A549 (cell line): ENCODE data around the gene EFHD1. TPM values are rescaled to one million over a fixed set of nuclear protein-coding genes. Genes with fewer than 3 reads are reported as not detected.

Experiments
- ATAC-seq, 2 experiments: fragments of 200-7000 bp in 1 of 2; fragments of >200 bp in 1 of 2; cut with Nextera tagmentation in 1 of 2; cut with Tn5 transposase in 1 of 2; 3 replicates each; pipeline versions ENCODE4 v1.8.0 to v1.9.1; 2018 to 2020; ENCODE audit warnings: mild to moderate bottlenecking in 1 of 2, moderate library complexity in 1 of 2
- CTCF ChIA-PET: fragments of 300-600 bp; sonication (Branson Sonifier 250); formaldehyde crosslinking; extraction: SDS; loops from one replicate; lab custom pipeline; 2021; ENCODE audit warnings: antibody characterized with exemption, inconsistent platforms; lab: Yijun Ruan, JAX
- POLR2A ChIA-PET: fragments of 350-600 bp; formaldehyde crosslinking; extraction: SDS; loops from one replicate; lab custom pipeline; 2021; ENCODE audit warnings: antibody characterized with exemption, inconsistent platforms; lab: Yijun Ruan, JAX
- DNase-seq, 2 experiments: peaks; one replicate each; pipeline versions ENCODE4 v3.0.0 to v3.0.0-alpha.2; 2011 to 2016; ENCODE audit warnings: low read depth in 1 of 2, low spot score in 1 of 2
- FAIRE-seq: peaks from 2 replicates; lab custom pipeline; 2011; peaks lifted over from hg19 to GRCh38; lab: Jason Lieb, UNC
- H3K27ac ChIP-seq, 2 experiments: fragments of >200 bp; sonication (Bioruptor Twin); formaldehyde crosslinking; 3 replicates each; pipeline ENCODE4 v1.5.1; 2016 to 2017
- H3K4me1 ChIP-seq: fragments of >200 bp; sonication (Bioruptor Twin); formaldehyde crosslinking; 3 replicates; pipeline ENCODE4 v1.6.1; 2016
- H3K4me2 ChIP-seq: fragments of >200 bp; sonication (Bioruptor Twin); formaldehyde crosslinking; 3 replicates; pipeline ENCODE4 v1.6.1; 2016
- H3K4me3 ChIP-seq: fragments of >200 bp; sonication (Bioruptor Twin); formaldehyde crosslinking; 3 replicates; pipeline ENCODE4 v1.5.1; 2016
- H3K9me3 ChIP-seq: fragments of >200 bp; sonication (Bioruptor Twin); formaldehyde crosslinking; 3 replicates; pipeline ENCODE4 v1.6.1; 2016
- CHD4 ChIP-seq: fragments of 200-600 bp; sonication (generic); IDR thresholded peaks from 2 replicates; pipeline ENCODE4 v1.6.1; 2016; ENCODE audit warnings: antibody characterized with exemption, mild to moderate bottlenecking, borderline replicate concordance
- CTCF ChIP-seq: fragments of >200 bp; sonication (Bioruptor Twin); formaldehyde crosslinking; IDR thresholded peaks from 3 replicates; pipeline ENCODE4 v1.5.1; 2016
- EHF ChIP-seq: fragments of 250-450 bp; sonication (Bioruptor Pico); IDR thresholded peaks from 2 replicates; pipeline ENCODE4 v1.5.0; 2020; ENCODE audit warnings: mild to moderate bottlenecking
- EHMT2 ChIP-seq: fragments of 200-600 bp; sonication (generic); IDR thresholded peaks from 2 replicates; pipeline ENCODE4 v1.6.1; 2016; ENCODE audit warnings: antibody characterized with exemption, low read depth, mild to moderate bottlenecking, moderate library complexity
- ELK1 ChIP-seq: fragments of 150-350 bp; IDR thresholded peaks from 2 replicates; pipeline ENCODE4 v1.6.1; 2014; ENCODE audit warnings: low read depth, mild to moderate bottlenecking, low read length
- FOSL2 ChIP-seq, 2 experiments: fragments of 450-650 bp in 1 of 2; fragments of >200 bp in 1 of 2; sonication (Bioruptor Twin) in 1 of 2; formaldehyde crosslinking; IDR thresholded peaks; 2 replicates each; pipeline versions ENCODE4 v1.5.0 to v1.6.1; 2016 to 2020; ENCODE audit warnings: mild to moderate bottlenecking in 1 of 2, moderate library complexity in 1 of 2
- FOXS1 ChIP-seq: fragments of 250-450 bp; sonication (Bioruptor Pico); IDR thresholded peaks from 2 replicates; pipeline ENCODE4 v1.5.0; 2020; ENCODE audit warnings: mild to moderate bottlenecking, moderate library complexity
- GATA3 ChIP-seq: IDR thresholded peaks from 2 replicates; pipeline ENCODE4 v1.6.1; 2012; ENCODE audit warnings: borderline replicate concordance
- HDAC2 ChIP-seq: fragments of 200-600 bp; sonication (generic); IDR thresholded peaks from 2 replicates; pipeline ENCODE4 v1.6.1; 2016
- HEYL ChIP-seq: fragments of 250-450 bp; sonication (Bioruptor Pico); IDR thresholded peaks from 2 replicates; pipeline ENCODE4 v1.8.0; 2021; ENCODE audit warnings: mild to moderate bottlenecking, moderate library complexity
- HOXA7 ChIP-seq: fragments of 250-450 bp; sonication (Bioruptor Pico); IDR thresholded peaks from 2 replicates; pipeline ENCODE4 v1.5.0; 2020; ENCODE audit warnings: mild to moderate bottlenecking, moderate library complexity
- JUN ChIP-seq, 2 experiments: fragments of >200 bp; sonication (Bioruptor Twin); formaldehyde crosslinking; IDR thresholded peaks; 2 replicates in 1 of 2; 3 replicates in 1 of 2; pipeline ENCODE4 v1.6.1; 2016 to 2017
- MAFK ChIP-seq: fragments of 450-650 bp; IDR thresholded peaks from 2 replicates; pipeline ENCODE4 v1.6.1; 2014; ENCODE audit not compliant: partially characterized antibody
- MAZ ChIP-seq: fragments of 150-350 bp; IDR thresholded peaks from 2 replicates; pipeline ENCODE4 v1.6.1; 2014; ENCODE audit warnings: antibody characterized with exemption, low read depth, low read length, borderline replicate concordance
- NFE2L2 ChIP-seq: fragments of 150-350 bp; conservative IDR thresholded peaks from 2 replicates; pipeline ENCODE4 v1.6.1; 2014; ENCODE audit warnings: low read length
- PHF8 ChIP-seq: fragments of 200-600 bp; sonication (generic); IDR thresholded peaks from 2 replicates; pipeline ENCODE4 v1.6.1; 2016; ENCODE audit warnings: low read depth, mild to moderate bottlenecking, antibody characterized with exemption, moderate library complexity, borderline replicate concordance
- POLR2AphosphoS2 ChIP-seq: conservative IDR thresholded peaks from 2 replicates; pipeline ENCODE4 v1.6.1; 2012; ENCODE audit warnings: low read length, improper control_type of control experiment, inconsistent platforms
- RCOR1 ChIP-seq: fragments of 150-350 bp; IDR thresholded peaks from 2 replicates; pipeline ENCODE4 v1.6.1; 2014; ENCODE audit warnings: antibody characterized with exemption, low read length, low read depth
- RFX5 ChIP-seq: fragments of 450-650 bp; IDR thresholded peaks from 2 replicates; pipeline ENCODE4 v1.7.1; 2014; ENCODE audit warnings: antibody characterized with exemption, mild to moderate bottlenecking, moderate library complexity
- TFCP2L1 ChIP-seq: fragments of 250-450 bp; sonication (Bioruptor Pico); IDR thresholded peaks from 2 replicates; pipeline ENCODE4 v1.5.0; 2021; ENCODE audit warnings: mild to moderate bottlenecking
- ZFP36 ChIP-seq: fragments of 450-650 bp; IDR thresholded peaks from 2 replicates; pipeline ENCODE4 v1.6.1; 2014; ENCODE audit warnings: borderline replicate concordance; ENCODE audit not compliant: partially characterized antibody
- ZNF302 ChIP-seq: fragments of 250-450 bp; sonication (Bioruptor Pico); IDR thresholded peaks from 2 replicates; pipeline ENCODE4 v1.9.0; 2021; ENCODE audit warnings: inconsistent platforms, mild to moderate bottlenecking, moderate library complexity
- WGBS: methylation state at CpG from one replicate; pipeline ENCODE4 v1.1.6; 2017; ENCODE audit errors: missing lambda C conversion rate; 5-methylcytosine and 5-hydroxymethylcytosine counted together
- polyA plus RNA-seq, 4 experiments: library from polyadenylated mRNA; depleted of rRNA in 3 of 4; stranded (reverse); fragments of >200 nt; fragmentation: RNase III in 1 of 4; extraction: RNeasy Plus Mini Kit Qiagen cat#74134 plus additional on column Dnase treatment in 1 of 4; gene quantifications; 2 replicates in 3 of 4; 3 replicates in 1 of 4; pipeline ENCODE4 v1.2.3, GENCODE V29; 2011 to 2017
- TF ChIP-seq, protein P1 (sequence below): fragments of >200 bp; sonication (Bioruptor Twin); formaldehyde crosslinking; IDR thresholded peaks from 2 replicates; pipeline ENCODE4 v1.6.1; 2016
- TF ChIP-seq, protein P2 (sequence below): fragments of 250-450 bp; sonication (Bioruptor Pico); IDR thresholded peaks from 2 replicates; pipeline ENCODE4 v1.5.0; 2020; ENCODE audit warnings: low read depth, mild to moderate bottlenecking, moderate library complexity
- TF ChIP-seq, protein P3 (sequence below): IDR thresholded peaks from 2 replicates; pipeline ENCODE4 v1.6.1; 2012; ENCODE audit warnings: low read depth, borderline replicate concordance

Gene EFHD1
- polyA plus RNA-seq, 2 of the 4 experiments (the other 2 are of a cell fraction) = 1.5 to 2.3 TPM

DNA sequence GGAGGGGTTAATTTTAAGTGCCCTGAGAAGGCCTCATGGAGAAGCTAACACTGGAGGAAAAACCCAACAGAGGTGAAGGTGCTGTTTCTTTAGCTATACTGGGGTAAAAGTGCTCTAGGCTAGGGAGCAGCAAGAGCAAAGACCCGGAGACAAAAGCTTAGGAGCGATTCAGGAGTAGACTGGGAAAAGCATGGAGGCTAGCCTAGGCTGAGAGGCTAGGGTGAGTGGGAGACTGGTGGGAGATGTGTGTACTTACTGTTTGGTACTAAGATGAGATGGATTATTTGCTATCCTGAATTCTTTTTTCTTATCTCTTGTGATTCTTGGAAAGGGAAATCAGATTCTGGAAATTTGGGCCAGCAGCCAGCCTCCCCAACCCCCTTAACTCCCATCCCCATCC is 65.7 kb downstream of the EFHD1 start:
- FAIRE-seq (no peak), DNase-seq (no peak), ATAC-seq (no peak)
- ChIA-PET POLR2A (no interaction called here), CTCF (interaction anchor here (0.6 to 1.4 kb wide), 2 partner anchors 15 to 19 kb away, joined by 3 to 4 read pairs; no protein-coding TSS in a partner anchor)
- H3K27ac ChIP-seq = no peak overlapping the region
- no peaks in the 10 kb centered on the region for H3K9me3 ChIP-seq
- WGBS = 88% methylated on average over 2 of the region's 2 CpGs
- peak overlapping the region; percentile 85; the same call in 2 of the 3 replicates for H3K4me3 ChIP-seq
- peak overlapping the region; percentile 77 for H3K4me2 ChIP-seq
- peaks cover 29% of the 10 kb centered on the region for H3K4me1 ChIP-seq
- no peak for TF ChIP-seq JUN (IDR thresholded peaks at IDR 0.05)
- TF ChIP-seq HOXA7 (CRISPR knock-in tag) = no peak
- no peak for TF ChIP-seq ZNF302 (CRISPR knock-in tag)
- TF ChIP-seq HDAC2 = no peak
- TF ChIP-seq TFCP2L1 (CRISPR knock-in tag) = no peak
- no peak for TF ChIP-seq RCOR1
- no peak for TF ChIP-seq RFX5
- TF ChIP-seq, protein P1, sequence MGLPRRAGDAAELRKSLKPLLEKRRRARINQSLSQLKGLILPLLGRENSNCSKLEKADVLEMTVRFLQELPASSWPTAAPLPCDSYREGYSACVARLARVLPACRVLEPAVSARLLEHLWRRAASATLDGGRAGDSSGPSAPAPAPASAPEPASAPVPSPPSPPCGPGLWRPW = no peak
- no peak for TF ChIP-seq ZFP36
- TF ChIP-seq MAZ = no peak

- CTCF ChIA-PET = no interaction called here
- Histone ChIP-seq H3K4me3 (no peak overlapping the region; the same call in 2 of the 3 replicates), H3K9me3 (no peaks in the 10 kb centered on the region), H3K4me1 (peaks cover 29% of the 10 kb centered on the region), H3K4me2 (peak overlapping the region; percentile 77), H3K27ac (no peak overlapping the region)
- DNase-seq (no peak), FAIRE-seq (no peak), ATAC-seq (no peak)
- TF ChIP-seq EHMT2 (no peak), FOXS1 (CRISPR knock-in tag) (no peak), HEYL (CRISPR knock-in tag) (no peak), HOXA7 (CRISPR knock-in tag) (no peak), MAFK (peak; percentile 81)
- POLR2A ChIA-PET = no interaction called here
- WGBS = 95% methylated on average over 1 of the region's 1 CpG
These were observed 66.8 kb downstream of the EFHD1 start for GRCh38 chr2:232700154-232700553.

DNA sequence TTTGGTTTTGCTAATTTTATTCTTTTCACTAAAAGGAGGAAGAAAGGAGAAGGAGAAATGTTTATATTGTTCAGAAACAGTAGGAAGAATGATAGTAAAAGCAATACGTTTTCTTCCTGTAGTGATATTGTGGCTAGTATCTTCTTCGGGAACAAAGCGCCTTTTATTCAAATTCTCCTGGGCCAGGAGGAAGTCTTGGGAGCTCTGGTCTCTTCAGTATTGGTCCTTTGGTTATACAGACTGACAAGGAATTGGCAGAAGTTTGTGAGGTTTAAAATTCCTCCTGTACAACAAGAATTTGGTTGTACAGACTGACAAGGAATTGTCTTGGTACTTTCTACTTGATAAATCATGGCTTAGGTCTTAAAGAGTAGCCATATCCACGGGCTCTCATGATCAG is 73.7 kb downstream of the EFHD1 start:
- FAIRE-seq (no peak), ATAC-seq (no peak), DNase-seq (no peak)
- TF ChIP-seq, protein P2, sequence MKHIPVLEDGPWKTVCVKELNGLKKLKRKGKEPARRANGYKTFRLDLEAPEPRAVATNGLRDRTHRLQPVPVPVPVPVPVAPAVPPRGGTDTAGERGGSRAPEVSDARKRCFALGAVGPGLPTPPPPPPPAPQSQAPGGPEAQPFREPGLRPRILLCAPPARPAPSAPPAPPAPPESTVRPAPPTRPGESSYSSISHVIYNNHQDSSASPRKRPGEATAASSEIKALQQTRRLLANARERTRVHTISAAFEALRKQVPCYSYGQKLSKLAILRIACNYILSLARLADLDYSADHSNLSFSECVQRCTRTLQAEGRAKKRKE (CRISPR knock-in tag) = no peak
- no peak for TF ChIP-seq EHF (CRISPR knock-in tag)
- no peak for TF ChIP-seq GATA3
- TF ChIP-seq ELK1 = no peak
- TF ChIP-seq PHF8 = no peak
- Histone ChIP-seq H3K4me1 (no peaks in the 10 kb centered on the region), H3K4me2 (no peak overlapping the region), H3K9me3 (no peaks in the 10 kb centered on the region), H3K4me3 (no peak overlapping the region), H3K27ac (no peak overlapping the region)
- POLR2A ChIA-PET = no interaction called here
- CTCF ChIA-PET = interaction anchor here (0.7 to 2.7 kb wide), 2 partner anchors 12 to 359 kb away, joined by 4 to 8 read pairs; no protein-coding TSS in a partner anchor
- 87% methylated on average over 4 of the region's 4 CpGs for WGBS

- FAIRE-seq (no peak), DNase-seq (no peak), ATAC-seq (no peak)
- H3K4me1 ChIP-seq = no peaks in the 10 kb centered on the region
- no peak overlapping the region for H3K4me2 ChIP-seq
- ChIA-PET CTCF (interaction anchor here (0.6 to 0.7 kb wide), 2 partner anchors 140 to 218 kb away, joined by 4 to 5 read pairs; no protein-coding TSS in a partner anchor), POLR2A (no interaction called here)
- H3K27ac ChIP-seq = no peak overlapping the region
- H3K4me3 ChIP-seq = no peak overlapping the region
- TF ChIP-seq EHF (CRISPR knock-in tag) (no peak), POLR2AphosphoS2 (no peak), MAFK (peak; percentile 46), CTCF (no peak), NFE2L2 (no peak), FOSL2 (IDR thresholded peaks at IDR 0.05) (no peak), FOSL2 (CRISPR knock-in tag; IDR thresholded peaks at IDR 0.05) (no peak), RFX5 (no peak), CHD4 (no peak)
- TF ChIP-seq, protein P3, sequence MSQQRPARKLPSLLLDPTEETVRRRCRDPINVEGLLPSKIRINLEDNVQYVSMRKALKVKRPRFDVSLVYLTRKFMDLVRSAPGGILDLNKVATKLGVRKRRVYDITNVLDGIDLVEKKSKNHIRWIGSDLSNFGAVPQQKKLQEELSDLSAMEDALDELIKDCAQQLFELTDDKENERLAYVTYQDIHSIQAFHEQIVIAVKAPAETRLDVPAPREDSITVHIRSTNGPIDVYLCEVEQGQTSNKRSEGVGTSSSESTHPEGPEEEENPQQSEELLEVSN = no peak
- H3K9me3 ChIP-seq = no peaks in the 10 kb centered on the region
These were observed 80.1 kb downstream of the EFHD1 start for GRCh38 chr2:232713505-232713904.
